GM18505 (cell line): ENCODE measurements around the gene PTTG1.
A peak's percentile ranks its signal among the peaks of the same experiment; 100 is the strongest.

Source experiments
- ATAC-seq: cut with Tn5 transposase; IDR thresholded peaks from one replicate; pipeline ENCODE4 v1.9.1; 2021; ENCODE audit not compliant: unreplicated experiment
- POLR2A ChIP-seq: IDR thresholded peaks from 4 replicates; pipeline ENCODE4 v1.6.1; 2011; ENCODE audit warnings: borderline replicate concordance; ENCODE audit not compliant: insufficient read depth, insufficient read length; ENCODE audit errors: extremely low read depth

PTTG1 gene

GRCh38 chr5:160397492-160397891 is 24.2 kb upstream of the PTTG1 start:
- no peak for ATAC-seq
- no peak for TF ChIP-seq POLR2A

DNA sequence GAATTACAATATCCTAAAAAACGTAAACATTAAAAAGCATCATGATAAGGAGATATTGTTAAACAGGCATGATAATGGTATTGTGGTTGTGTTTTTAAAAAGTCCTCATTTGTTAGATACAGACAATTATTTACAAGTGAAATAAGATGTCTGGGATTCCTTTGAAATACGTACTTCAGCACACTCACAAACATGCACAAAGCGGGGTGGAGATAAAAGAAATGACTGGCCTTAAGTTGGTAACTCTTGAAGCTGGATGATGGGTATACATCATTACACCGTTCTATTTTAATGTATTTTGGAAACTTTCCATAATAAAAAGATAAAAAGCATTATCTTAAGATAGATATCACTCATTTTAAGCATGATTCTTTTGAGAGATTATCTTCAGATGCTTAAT is 22.8 kb upstream of the PTTG1 start:
- ATAC-seq: no peak
- TF ChIP-seq POLR2A: no peak

- peak; percentile 82 for ATAC-seq
- TF ChIP-seq POLR2A: peak; percentile 87
These were observed 22.0 kb upstream of the PTTG1 start, which contains the start of gene FAM200C for GRCh38 chr5:160399402-160400353. FAM200C (minus strand) TSS chr5:160400054; CDS start chr5:160395490, 4,564 bp downstream.

DNA sequence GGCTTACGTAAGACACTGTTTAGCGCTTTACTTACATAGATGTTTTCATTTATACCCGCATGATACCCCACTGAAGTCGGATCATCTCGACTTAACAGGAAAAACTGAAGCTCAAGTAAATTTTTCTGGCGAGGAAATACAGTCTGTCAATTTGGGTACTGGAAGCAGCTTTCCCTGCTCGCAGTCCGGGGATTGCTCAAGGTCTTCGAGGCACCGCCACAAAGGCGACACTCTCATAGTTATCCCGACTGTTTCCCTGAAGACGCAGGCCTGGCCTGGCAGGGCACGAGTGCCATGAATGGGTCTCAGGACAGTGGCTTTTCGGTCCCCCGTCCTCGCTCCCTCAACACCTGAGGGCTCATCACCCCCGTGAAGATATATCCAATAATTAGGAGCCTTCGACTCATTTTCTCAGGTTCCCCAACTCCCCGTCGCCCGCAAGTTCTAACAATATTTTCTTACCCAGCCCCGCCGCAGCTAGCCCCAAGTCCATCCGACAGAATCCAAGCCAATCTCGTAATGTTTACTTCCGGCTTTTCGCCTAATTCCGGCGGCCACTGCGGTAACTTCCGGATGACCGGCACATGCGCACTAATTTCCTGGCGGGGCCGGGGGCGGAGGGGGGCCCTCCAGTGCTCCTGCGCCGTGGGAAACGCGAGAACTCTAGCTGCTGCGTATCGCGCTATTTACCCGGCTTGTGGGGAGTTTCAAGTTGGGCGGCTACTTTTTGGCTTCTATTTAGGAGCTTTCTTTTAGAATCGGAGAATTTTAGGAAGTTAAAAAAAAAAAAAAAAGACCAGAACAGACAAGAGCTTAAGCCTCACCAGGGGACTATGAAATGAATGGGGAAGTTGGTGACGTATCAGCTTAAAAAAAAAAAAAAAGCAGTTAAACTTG is 2.8 kb upstream of the PTTG1 start, which contains the start of gene SLU7:
Gene SLU7, minus strand, starts transcription at position 521 of the 897 bp plus-strand sequence. CDS start 3,787 bp downstream, outside the sequence.
- ATAC-seq: peak; percentile 65
- TF ChIP-seq POLR2A: peak; percentile 75

- ATAC-seq: no peak
- TF ChIP-seq POLR2A: no peak
These were observed 2.0 kb upstream of the PTTG1 start for GRCh38 chr5:160419458-160420330.

DNA sequence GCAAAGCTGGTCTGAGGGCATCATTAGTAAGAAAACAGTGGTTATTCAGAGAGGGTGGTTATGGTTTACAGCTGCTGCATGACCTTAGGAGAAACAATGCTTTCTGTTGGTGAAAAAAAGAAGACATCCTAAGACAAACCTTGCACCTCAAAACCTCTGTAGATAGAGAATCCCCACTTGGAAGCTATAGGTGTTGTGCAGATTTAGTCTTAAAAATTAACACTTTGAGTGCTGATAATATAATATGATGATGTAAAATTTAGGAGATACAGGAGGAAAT is 1.4 kb upstream of the PTTG1 start:
- TF ChIP-seq POLR2A: no peak
- ATAC-seq: no peak

GRCh38 chr5:160423099-160423498 is 1.4 kb downstream of the PTTG1 start:
- no peak for TF ChIP-seq POLR2A
- no peak for ATAC-seq

- no peak for TF ChIP-seq POLR2A
- ATAC-seq: no peak
These were observed 6.0 kb downstream of the PTTG1 start for GRCh38 chr5:160427607-160428006.

DNA sequence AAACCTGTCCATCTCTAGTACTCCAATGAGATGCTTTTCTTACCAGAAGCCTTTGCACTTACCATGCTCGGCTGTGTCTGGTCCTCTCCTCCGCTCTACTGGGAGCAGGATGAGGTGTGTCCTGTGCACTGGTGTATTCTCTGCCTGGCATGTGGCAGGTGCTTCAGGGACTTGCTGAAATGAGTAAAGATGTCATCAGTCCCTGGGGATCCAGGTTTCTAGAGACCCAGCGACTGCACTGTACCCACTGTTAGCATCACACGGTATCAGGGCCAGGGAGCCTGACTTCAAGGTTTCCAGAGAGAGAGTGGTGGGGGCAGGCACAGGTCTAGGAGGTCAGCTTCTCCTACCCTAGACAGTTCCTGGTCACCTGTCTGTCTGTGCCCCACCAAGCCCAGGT is 10.5 kb downstream of the PTTG1 start:
- no peak for ATAC-seq
- no peak for TF ChIP-seq POLR2A

GRCh38 chr5:160432787-160433186 is 11.1 kb downstream of the PTTG1 start:
- ATAC-seq: no peak
- TF ChIP-seq POLR2A: no peak

GRCh38 chr5:160434022-160434531 is 12.4 kb downstream of the PTTG1 start:
- peak; percentile 87 for ATAC-seq

GRCh38 chr5:160435532-160435931 is 13.9 kb downstream of the PTTG1 start:
- no peak for ATAC-seq
- no peak for TF ChIP-seq POLR2A

More at GRCh38 chr5:160434022-160434531, 12.4 kb downstream of the PTTG1 start:
- TF ChIP-seq POLR2A: peak; percentile 46
